Measurements from ENCODE around the gene TEX22.

GRCh38 chr14:105400016-105400415 lies 1.7 kb downstream of the TEX22 start:
- TF ChIP-seq CTCF (IDR thresholded peaks at IDR 0.05) (no peak), POLR2A (IDR thresholded peaks at IDR 0.05) (no peak), POLR2AphosphoS5 (IDR thresholded peaks at IDR 0.05) (no peak)

Measured in sigmoid colon (tissue), 4 donors.